Measurements from ENCODE around the gene LYRM4. TPM values are rescaled to one million over a fixed set of nuclear protein-coding genes. Genes with fewer than 3 reads are reported as not detected.

LYRM4 gene
- total RNA-seq, 1 experiment from 2014 or later: 36.5 TPM

DNA sequence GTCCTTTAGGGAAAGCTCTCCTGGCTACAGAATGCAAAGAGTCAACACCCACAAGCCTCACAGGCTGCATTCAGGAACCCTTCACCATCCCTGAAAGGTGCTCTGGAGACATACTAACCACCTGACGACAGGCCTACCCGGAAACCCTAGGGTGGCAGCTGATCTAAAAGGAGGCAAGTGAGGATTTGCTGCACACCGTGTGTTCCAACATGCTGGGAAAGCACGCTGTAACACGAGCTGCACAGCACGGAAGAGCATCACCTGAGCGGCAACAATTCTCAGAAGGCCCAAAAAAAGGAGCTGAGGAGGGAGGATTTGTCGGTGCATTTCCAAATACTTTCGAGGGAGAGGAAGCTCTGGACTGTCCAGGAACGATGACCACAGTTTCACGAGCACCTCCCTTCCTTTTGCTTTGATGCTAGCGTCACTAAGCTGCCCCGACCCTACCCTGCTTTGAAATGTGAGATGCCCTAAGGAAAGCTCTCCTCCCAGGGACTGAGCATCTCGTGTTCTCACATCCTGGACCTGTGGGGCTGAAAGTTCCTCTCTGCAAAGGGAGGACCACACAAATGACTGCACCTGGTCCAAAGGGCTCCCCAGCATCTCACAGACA, 88.6 kb downstream of the LYRM4 start:
- Histone ChIP-seq H3K4me1 (peaks cover 6% of the 10 kb centered on the region), H3K4me3 (no peak overlapping the region), H3K27me3 (no peaks in the 10 kb centered on the region), H3K36me3 (no peaks in the 10 kb centered on the region), H3K27ac (no peak overlapping the region), H3K9me3 (replicated peaks) (no peaks in the 10 kb centered on the region)
- peak in 1 of 2 experiments; percentile 12 for DNase-seq

DNA sequence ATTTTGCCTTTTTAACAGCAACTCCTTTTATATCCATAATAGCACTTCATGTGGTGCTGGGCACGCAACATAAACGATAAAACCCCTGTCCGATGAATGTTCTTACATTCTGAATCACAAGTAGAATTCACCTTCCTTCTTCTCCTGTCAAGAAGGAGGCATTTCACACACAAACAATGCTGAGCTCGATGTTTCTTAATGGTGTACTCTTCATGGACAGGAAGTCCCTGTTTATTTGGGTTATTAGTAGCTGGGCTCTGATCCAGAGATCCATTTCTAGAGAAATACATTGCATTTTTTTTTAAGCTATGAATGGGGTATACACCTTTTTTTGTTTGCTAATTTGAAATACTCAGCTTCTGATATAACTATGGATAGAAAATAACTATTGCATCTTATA, 93.2 kb downstream of the LYRM4 start:
- Histone ChIP-seq H3K4me3 (no peak overlapping the region), H3K4me1 (no peaks in the 10 kb centered on the region; the same call in 1 of the 2 replicates), H3K27ac (no peak overlapping the region), H3K9me3 (replicated peaks) (no peaks in the 10 kb centered on the region), H3K27me3 (no peaks in the 10 kb centered on the region), H3K36me3 (no peaks in the 10 kb centered on the region)
- no peak for DNase-seq

DNA sequence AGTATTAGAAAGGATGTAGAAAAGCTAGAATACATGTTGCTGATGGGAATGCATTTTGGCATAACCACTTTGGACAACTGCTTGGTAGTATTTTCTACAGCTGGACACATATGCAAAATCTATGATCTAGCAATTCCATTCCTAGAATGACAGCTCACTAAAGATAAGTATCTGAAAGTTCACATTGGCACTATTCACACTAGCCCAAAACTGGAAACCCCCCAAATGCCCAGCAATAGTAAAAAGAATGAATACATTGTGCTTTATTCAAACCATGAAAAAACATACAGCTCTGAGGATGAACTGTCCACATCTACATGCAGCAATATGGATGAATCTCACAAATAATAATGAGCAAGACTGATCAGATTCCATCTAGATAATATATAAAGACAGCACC, 96.7 kb downstream of the LYRM4 start:
- Histone ChIP-seq H3K27me3 (no peaks in the 10 kb centered on the region), H3K27ac (no peak overlapping the region), H3K4me1 (no peaks in the 10 kb centered on the region), H3K36me3 (no peaks in the 10 kb centered on the region), H3K9me3 (replicated peaks) (no peaks in the 10 kb centered on the region), H3K4me3 (no peak overlapping the region)
- DNase-seq: no peak

DNA sequence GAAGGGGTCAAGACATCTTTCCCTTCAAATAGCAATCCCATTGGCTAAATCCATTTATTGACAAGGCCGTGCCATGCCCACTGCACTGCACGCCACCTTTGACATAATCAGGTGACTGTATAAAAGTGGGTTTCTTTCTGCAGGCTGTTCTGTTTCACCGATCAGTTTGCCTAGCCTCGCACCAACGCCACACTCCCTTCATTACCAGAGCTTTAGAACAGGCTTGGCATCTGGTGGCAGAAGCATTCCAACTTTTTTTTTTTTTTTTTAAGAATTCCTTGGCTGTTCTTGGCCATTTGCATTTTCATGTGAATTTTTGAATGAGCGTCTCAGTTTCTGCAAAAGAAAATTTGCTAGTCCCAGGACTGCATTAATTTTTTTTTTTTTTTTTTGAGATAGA, 97.5 kb downstream of the LYRM4 start:
- no peaks in the 10 kb centered on the region for H3K4me1 ChIP-seq
- no peak overlapping the region for H3K27ac ChIP-seq
- no peak for DNase-seq
- H3K27me3 ChIP-seq: no peaks in the 10 kb centered on the region
- H3K36me3 ChIP-seq: no peaks in the 10 kb centered on the region
- no peak overlapping the region for H3K4me3 ChIP-seq
- H3K9me3 ChIP-seq (replicated peaks): no peaks in the 10 kb centered on the region

DNA sequence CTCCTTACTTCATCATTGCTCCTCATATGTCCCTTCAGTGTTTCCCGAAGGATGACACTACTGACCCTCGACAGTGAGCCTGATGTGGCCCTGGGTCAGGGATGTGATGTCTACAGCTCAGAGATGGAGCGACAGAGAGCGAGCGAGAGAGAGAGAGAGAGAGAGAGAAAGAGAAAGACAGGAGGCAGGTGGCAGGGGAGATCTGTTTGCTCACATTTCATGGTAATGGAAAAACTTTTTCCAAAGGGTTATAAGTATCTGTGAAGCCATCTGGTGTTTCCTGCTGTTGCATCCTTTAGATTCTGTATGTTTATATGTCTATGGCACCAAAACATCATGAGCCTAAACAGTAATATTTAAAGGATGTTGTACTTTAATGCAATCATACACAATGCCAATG, 98.4 kb downstream of the LYRM4 start:
- Histone ChIP-seq H3K27ac (no peak overlapping the region), H3K36me3 (no peaks in the 10 kb centered on the region), H3K9me3 (replicated peaks) (no peaks in the 10 kb centered on the region), H3K4me1 (no peaks in the 10 kb centered on the region), H3K27me3 (no peaks in the 10 kb centered on the region), H3K4me3 (no peak overlapping the region)
- peak in 1 of 2 experiments; percentile 30 for DNase-seq

DNA sequence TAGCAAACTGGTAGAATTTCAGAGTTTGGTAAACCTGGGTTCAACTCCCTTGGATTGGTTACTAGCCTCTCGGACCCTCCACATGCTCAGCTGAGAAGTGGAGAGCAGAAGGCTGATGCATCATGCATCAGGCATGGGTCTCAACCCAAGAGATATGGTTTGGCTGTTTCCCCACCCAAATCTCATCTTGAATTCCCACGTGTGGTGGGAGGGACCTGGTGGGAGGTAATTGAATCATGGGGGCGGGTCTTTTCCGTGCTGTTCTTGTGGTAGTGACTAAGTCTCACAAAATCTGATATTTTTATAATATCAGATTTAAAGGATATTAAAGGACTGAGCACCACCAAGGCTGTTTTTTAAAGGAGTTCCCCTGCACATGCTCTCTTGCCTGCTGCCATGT, 100.5 kb downstream of the LYRM4 start:
- Histone ChIP-seq H3K36me3 (no peaks in the 10 kb centered on the region), H3K4me3 (no peak overlapping the region), H3K27me3 (no peaks in the 10 kb centered on the region), H3K27ac (no peak overlapping the region), H3K9me3 (replicated peaks) (no peaks in the 10 kb centered on the region), H3K4me1 (no peaks in the 10 kb centered on the region)
- no peak for DNase-seq

- no peak for DNase-seq
- no peak overlapping the region for H3K4me3 ChIP-seq
- no peaks in the 10 kb centered on the region for H3K27me3 ChIP-seq
- H3K36me3 ChIP-seq: no peaks in the 10 kb centered on the region
- no peak overlapping the region for H3K27ac ChIP-seq
- no peaks in the 10 kb centered on the region for H3K4me1 ChIP-seq
- H3K9me3 ChIP-seq (replicated peaks): no peaks in the 10 kb centered on the region
These were observed 101.6 kb downstream of the LYRM4 start for GRCh38 chr6:5159162-5159561.

DNA sequence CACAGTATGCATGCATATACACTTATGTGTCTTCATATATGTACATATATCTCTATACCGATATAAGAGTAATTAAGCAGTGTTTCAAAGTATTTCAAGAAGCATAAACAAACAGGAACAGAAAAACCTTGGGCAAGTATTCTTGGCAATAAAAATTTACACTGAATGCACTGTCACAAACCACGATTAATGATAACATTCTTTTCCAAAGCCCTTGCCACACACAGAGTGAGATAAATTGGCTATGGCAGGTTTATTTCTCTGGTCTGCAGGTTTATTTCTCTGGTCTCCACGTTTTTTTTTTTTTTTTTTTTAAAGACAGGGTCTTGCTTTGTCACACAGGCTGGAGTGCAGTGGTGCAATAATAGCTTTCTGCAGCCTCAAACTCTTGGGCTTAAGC, 102.6 kb downstream of the LYRM4 start:
- no peak for DNase-seq
- Histone ChIP-seq H3K4me3 (no peak overlapping the region), H3K27ac (no peak overlapping the region), H3K9me3 (replicated peaks) (no peaks in the 10 kb centered on the region), H3K36me3 (no peaks in the 10 kb centered on the region), H3K4me1 (no peaks in the 10 kb centered on the region), H3K27me3 (no peaks in the 10 kb centered on the region)

- Histone ChIP-seq H3K9me3 (replicated peaks) (no peaks in the 10 kb centered on the region), H3K27me3 (no peaks in the 10 kb centered on the region), H3K36me3 (no peaks in the 10 kb centered on the region), H3K4me3 (no peak overlapping the region), H3K27ac (no peak overlapping the region), H3K4me1 (no peaks in the 10 kb centered on the region)
- no peak for DNase-seq
These were observed 103.1 kb downstream of the LYRM4 start for GRCh38 chr6:5157621-5158138.

DNA sequence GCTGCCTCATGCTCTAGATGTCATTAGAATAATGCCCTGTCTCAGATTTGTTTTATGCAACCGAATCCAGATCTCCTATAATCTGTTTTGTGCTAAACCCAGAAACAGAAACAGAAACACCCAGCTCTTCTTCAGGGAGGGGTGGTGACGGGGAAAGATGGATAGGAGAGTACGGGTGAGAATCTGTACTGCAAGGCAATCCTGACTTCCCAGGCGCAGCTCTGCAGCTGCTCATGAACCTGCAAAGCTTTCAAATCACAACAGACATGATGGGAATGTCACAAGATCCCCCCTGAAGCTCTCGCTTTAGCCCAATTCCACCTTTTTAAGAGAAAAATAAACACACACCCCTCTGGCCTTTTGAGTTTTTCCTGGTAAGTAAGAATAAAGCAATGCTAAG, 104.1 kb downstream of the LYRM4 start:
- DNase-seq: no peak
- Histone ChIP-seq H3K4me3 (no peak overlapping the region), H3K27me3 (no peaks in the 10 kb centered on the region), H3K4me1 (no peaks in the 10 kb centered on the region), H3K36me3 (no peaks in the 10 kb centered on the region), H3K9me3 (replicated peaks) (no peaks in the 10 kb centered on the region), H3K27ac (no peak overlapping the region)

GRCh38 chr6:5155906-5156305, 104.8 kb downstream of the LYRM4 start:
- Histone ChIP-seq H3K27ac (no peak overlapping the region), H3K36me3 (no peaks in the 10 kb centered on the region), H3K4me1 (no peaks in the 10 kb centered on the region), H3K27me3 (no peaks in the 10 kb centered on the region), H3K4me3 (no peak overlapping the region), H3K9me3 (replicated peaks) (no peaks in the 10 kb centered on the region)
- no peak for DNase-seq

DNA sequence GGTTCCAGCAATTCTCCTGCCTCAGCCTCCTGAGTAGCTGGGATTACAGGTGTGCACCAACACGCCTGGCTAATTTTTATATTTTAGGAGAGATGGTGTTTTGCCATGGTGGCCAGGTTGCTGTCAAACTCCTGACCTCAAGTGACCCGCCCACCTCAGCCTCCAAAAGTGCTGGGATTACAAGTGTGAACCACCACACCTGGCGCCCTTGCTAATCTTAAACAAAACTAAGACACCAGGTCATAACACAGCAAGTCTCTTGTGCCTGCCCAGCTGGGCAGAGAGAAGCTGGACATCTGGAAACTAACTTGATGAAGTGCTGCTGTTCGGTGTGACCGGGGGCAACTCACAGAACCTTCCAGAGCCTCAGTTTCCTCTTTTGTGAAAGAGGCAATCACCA, 107.6 kb downstream of the LYRM4 start:
- Histone ChIP-seq H3K36me3 (no peaks in the 10 kb centered on the region), H3K27ac (no peak overlapping the region), H3K4me3 (no peak overlapping the region), H3K9me3 (replicated peaks) (no peaks in the 10 kb centered on the region), H3K4me1 (no peaks in the 10 kb centered on the region), H3K27me3 (no peaks in the 10 kb centered on the region)
- no peak for DNase-seq

- H3K27me3 ChIP-seq: no peaks in the 10 kb centered on the region
These were observed 108.3 kb downstream of the LYRM4 start for GRCh38 chr6:5152460-5152859.

GRCh38 chr6:5151955-5152401, 108.8 kb downstream of the LYRM4 start:
- Histone ChIP-seq H3K9me3 (replicated peaks) (no peaks in the 10 kb centered on the region), H3K27me3 (no peaks in the 10 kb centered on the region), H3K4me1 (no peaks in the 10 kb centered on the region), H3K36me3 (no peaks in the 10 kb centered on the region), H3K4me3 (no peak overlapping the region), H3K27ac (no peak overlapping the region)
- DNase-seq: no peak

More at GRCh38 chr6:5152460-5152859, 108.3 kb downstream of the LYRM4 start:
- H3K27ac ChIP-seq: no peak overlapping the region
- no peaks in the 10 kb centered on the region for H3K9me3 ChIP-seq (replicated peaks)
- DNase-seq: no peak
- no peaks in the 10 kb centered on the region for H3K36me3 ChIP-seq
- H3K4me1 ChIP-seq: no peaks in the 10 kb centered on the region
- no peak overlapping the region for H3K4me3 ChIP-seq

DNA sequence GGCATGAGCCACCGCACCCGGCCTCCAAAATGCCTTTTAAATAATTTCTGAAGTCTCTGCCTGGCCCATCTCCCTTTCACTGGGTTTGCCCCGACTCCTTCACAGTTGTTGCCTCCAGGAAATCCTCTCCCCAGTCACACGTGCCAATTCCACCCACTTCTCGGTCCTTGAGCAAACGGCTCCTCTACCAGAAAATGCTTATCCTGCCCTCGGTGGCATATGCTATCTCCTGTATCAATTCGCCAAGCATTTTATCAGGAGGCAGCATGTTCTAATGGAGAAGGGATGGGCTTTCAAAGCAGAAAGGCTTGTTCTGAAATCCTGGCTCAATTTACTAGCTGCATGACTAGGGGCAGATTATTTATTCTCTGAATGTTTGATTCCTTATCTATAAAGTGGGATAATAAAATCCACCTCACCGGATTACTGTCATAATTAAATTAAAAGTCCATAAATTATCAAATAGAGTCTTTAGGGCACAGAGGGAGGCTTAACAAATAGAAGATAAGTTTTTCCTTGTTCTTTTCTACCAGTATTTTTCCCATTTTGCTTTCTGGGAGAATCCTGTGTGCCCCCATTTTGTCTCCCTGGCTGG, 109.3 kb downstream of the LYRM4 start:
- Histone ChIP-seq H3K4me3 (no peak overlapping the region), H3K9me3 (replicated peaks) (no peaks in the 10 kb centered on the region), H3K36me3 (no peaks in the 10 kb centered on the region), H3K4me1 (no peaks in the 10 kb centered on the region), H3K27ac (no peak overlapping the region), H3K27me3 (no peaks in the 10 kb centered on the region)
- DNase-seq: no peak

DNA sequence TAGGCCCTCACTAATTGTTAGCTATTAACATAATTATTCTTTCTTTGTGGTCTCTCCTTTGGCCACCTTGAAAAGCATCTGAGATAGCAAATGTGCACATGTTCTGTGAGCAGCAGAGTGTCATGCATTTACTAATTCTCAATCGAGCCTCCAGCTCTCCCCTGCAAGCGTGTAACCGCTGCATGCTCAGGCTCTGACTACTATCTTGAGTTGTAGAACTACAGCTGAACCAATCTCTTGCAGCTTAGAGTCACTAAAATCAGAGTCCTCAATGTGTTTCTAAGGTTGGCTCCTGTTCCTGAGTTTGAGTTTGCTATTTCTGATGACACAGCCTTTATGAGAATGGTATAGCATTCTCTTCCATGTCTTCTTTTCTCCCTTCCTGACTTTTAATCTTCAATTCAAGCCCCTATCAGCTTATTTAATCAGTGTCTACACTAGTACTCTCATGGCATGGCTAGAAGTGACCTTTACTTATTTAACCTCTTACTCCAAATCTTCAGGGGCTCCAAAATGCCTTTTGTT, 110.1 kb downstream of the LYRM4 start:
- no peak for DNase-seq
- no peaks in the 10 kb centered on the region for H3K9me3 ChIP-seq (replicated peaks)
- no peaks in the 10 kb centered on the region for H3K4me1 ChIP-seq
- H3K27ac ChIP-seq: no peak overlapping the region
- no peaks in the 10 kb centered on the region for H3K36me3 ChIP-seq
- no peak overlapping the region for H3K4me3 ChIP-seq
- no peaks in the 10 kb centered on the region for H3K27me3 ChIP-seq
